HepG2 (cell line): ENCODE measurements around the gene CCDC80. TPM values are rescaled to one million over a fixed set of nuclear protein-coding genes. Genes with fewer than 3 reads are reported as not detected.

Experiments
- ATAC-seq: fragments of 200-7000 bp; cut with Tn5 transposase; 3 replicates; pipeline ENCODE4 v1.9.1; 2020; ENCODE audit warnings: mild to moderate bottlenecking, moderate library complexity
- BruUV-seq: library from RNA; stranded (reverse); fragments of 400-500 nt; replicated peaks from 2 replicates; lab custom pipeline; 2021; lab: Mats Ljungman, UMichigan
- CTCF ChIA-PET: fragments of 300-600 bp; formaldehyde crosslinking; extraction: SDS; loops from one replicate; lab custom pipeline; 2021; ENCODE audit warnings: low total read pairs, inconsistent platforms, low intra/inter-chr PET ratio; lab: Yijun Ruan, JAX
- POLR2A ChIA-PET: fragments of 350-600 bp; sonication (Branson Sonifier 250); formaldehyde crosslinking; loops from one replicate; lab custom pipeline; 2020; ENCODE audit warnings: antibody characterized with exemption, inconsistent platforms; lab: Yijun Ruan, JAX
- DNase-seq: peaks from one replicate; pipeline ENCODE4 v3.0.0-alpha.2; 2015; ENCODE audit warnings: low spot score
- FAIRE-seq: peaks from 3 replicates; lab custom pipeline; 2011; peaks lifted over from hg19 to GRCh38; lab: Jason Lieb, UNC
- H2AFZ ChIP-seq: one replicate; pipeline ENCODE4 v1.6.1; 2011; ENCODE audit warnings: low read length, inconsistent platforms
- H3K27ac ChIP-seq: fragments of 300-600 bp; 3 replicates; pipeline ENCODE4 v1.8.0; 2011; ENCODE audit warnings: mixed run types, mild to moderate bottlenecking, mixed read lengths, low read length, inconsistent platforms; ENCODE audit not compliant: insufficient read depth; ENCODE audit errors: extremely low read length
- H3K27me3 ChIP-seq, 2 experiments: fragments of 200-600 bp in 1 of 2; 2 replicates in 1 of 2; 3 replicates in 1 of 2; pipeline versions ENCODE4 v1.6.0 to v1.8.0; 2011; ENCODE audit warnings: low read length in 2 of 2, mild to moderate bottlenecking in 2 of 2, moderate library complexity in 2 of 2, inconsistent platforms in 1 of 2; ENCODE audit not compliant: insufficient read depth in 2 of 2, control insufficient read depth in 1 of 2
- H3K36me3 ChIP-seq, 2 experiments: fragments of 200-600 bp in 1 of 2; replicated peaks in 1 of 2; 2 replicates in 1 of 2; 3 replicates in 1 of 2; pipeline versions ENCODE4 v1.5.1 to v1.8.0; 2011; ENCODE audit warnings: low read length in 2 of 2, inconsistent platforms in 1 of 2; ENCODE audit not compliant: insufficient read depth in 2 of 2, control insufficient read depth in 1 of 2
- H3K4me1 ChIP-seq: 2 replicates; pipeline ENCODE4 v1.5.1; 2012; ENCODE audit warnings: low read length, inconsistent platforms; ENCODE audit not compliant: insufficient read depth
- H3K4me2 ChIP-seq: 2 replicates; pipeline ENCODE4 v1.6.0; 2011; ENCODE audit warnings: low read depth, low read length, inconsistent platforms
- H3K4me3 ChIP-seq, 3 experiments: fragments of 200-600 bp in 1 of 3; sonication (generic), shearing (Covaris generic) in 1 of 3; replicated peaks in 1 of 3; 2 replicates each; pipeline ENCODE4 v1.5.1; 2011 to 2016; ENCODE audit warnings: low read length in 3 of 3, inconsistent platforms in 2 of 3, low read depth in 2 of 3, mild to moderate bottlenecking in 2 of 3, control low read depth in 1 of 3, mixed read lengths in 1 of 3; ENCODE audit not compliant: insufficient read depth in 1 of 3
- H3K79me2 ChIP-seq: one replicate; pipeline ENCODE4 v1.6.1; 2011; ENCODE audit warnings: low read length, inconsistent platforms; ENCODE audit not compliant: insufficient read depth
- H3K9ac ChIP-seq: 2 replicates; pipeline ENCODE4 v1.6.0; 2011; ENCODE audit warnings: mild to moderate bottlenecking, low read depth, low read length, inconsistent platforms; ENCODE audit not compliant: insufficient read depth
- H3K9me3 ChIP-seq: 2 replicates; pipeline ENCODE4 v1.5.1; 2012; ENCODE audit warnings: mild to moderate bottlenecking, low read length
- H4K20me1 ChIP-seq: 2 replicates; pipeline ENCODE4 v1.6.0; 2011; ENCODE audit warnings: inconsistent platforms, mild to moderate bottlenecking, low read length, moderate library complexity; ENCODE audit not compliant: insufficient read depth
- HMG20B ChIP-seq: conservative IDR thresholded peaks from 2 replicates; pipeline ENCODE4 v1.6.1; 2016; ENCODE audit warnings: missing genetic modification reagents, missing compliant biosample characterization
- MBNL3 ChIP-seq: fragments of 250-450 bp; sonication (Bioruptor Pico); conservative IDR thresholded peaks from 2 replicates; pipeline ENCODE4 v1.8.0; 2022; ENCODE audit warnings: mild to moderate bottlenecking, inconsistent platforms
- MYPOP ChIP-seq: sonication (generic); formaldehyde crosslinking; IDR thresholded peaks from 2 replicates; pipeline ENCODE4 v1.8.1; 2023; ENCODE audit warnings: mild to moderate bottlenecking, moderate library complexity, missing genetic modification reagents
- RARG ChIP-seq: sonication (generic); formaldehyde crosslinking; IDR thresholded peaks from 2 replicates; pipeline ENCODE4 v1.4.0; 2020; ENCODE audit warnings: low read depth, mild to moderate bottlenecking, missing genetic modification reagents
- SMAD9 ChIP-seq: sonication (generic); formaldehyde crosslinking; IDR thresholded peaks from 2 replicates; pipeline ENCODE4 v1.5.1; 2020; ENCODE audit warnings: mild to moderate bottlenecking, missing genetic modification reagents
- TBX2 ChIP-seq: sonication (generic); formaldehyde crosslinking; IDR thresholded peaks from 2 replicates; pipeline ENCODE4 v1.5.0; 2020; ENCODE audit warnings: missing genetic modification reagents, mild to moderate bottlenecking, borderline replicate concordance
- ZBTB26 ChIP-seq: IDR thresholded peaks from 2 replicates; pipeline ENCODE4 v1.6.1; 2016; ENCODE audit warnings: missing compliant biosample characterization, missing genetic modification reagents, borderline replicate concordance
- ZBTB4 ChIP-seq: sonication (generic); formaldehyde crosslinking; IDR thresholded peaks from 2 replicates; pipeline ENCODE4 v1.4.0; 2020; ENCODE audit warnings: missing genetic modification reagents, mild to moderate bottlenecking, borderline replicate concordance
- ZNF33A ChIP-seq: sonication (generic); formaldehyde crosslinking; IDR thresholded peaks from 2 replicates; pipeline ENCODE4 v1.5.1; 2020; ENCODE audit warnings: missing genetic modification reagents, mild to moderate bottlenecking, moderate library complexity, borderline replicate concordance
- ZNF580 ChIP-seq: IDR thresholded peaks from 2 replicates; pipeline ENCODE4 v1.6.1; 2016; ENCODE audit warnings: low read depth, borderline replicate concordance
- ZNF883 ChIP-seq: sonication (generic); formaldehyde crosslinking; IDR thresholded peaks from 2 replicates; pipeline ENCODE4 v1.5.1; 2020; ENCODE audit warnings: mild to moderate bottlenecking, missing genetic modification reagents; ENCODE audit errors: not compliant biosample characterization
- WGBS: methylation state at CpG from one replicate; pipeline ENCODE4 v1.1.6; 2017; ENCODE audit warnings: low lambda C conversion rate; 5-methylcytosine and 5-hydroxymethylcytosine counted together
- in situ Hi-C: cut with HindIII; loops from 2 replicates; pipeline ENCODE4 v1.10.0; 2017; ENCODE audit warnings: low pct_unique_long_range_greater_than_20kb; ENCODE audit not compliant: extremely low pct_ligation_motif_present
- intact Hi-C: fragments of 100-400 bp; cut with micrococcal nuclease; formaldehyde crosslinking; loops from one replicate; pipeline ENCODE4 v1.10.0; 2022; ENCODE audit not compliant: unreplicated experiment
- polyA plus RNA-seq, 8 experiments: library from polyadenylated mRNA; depleted of rRNA in 3 of 8; stranded (reverse) in 7 of 8; unstranded in 1 of 8; fragments of >200 nt; fragmentation: Illumina TruSeq in 4 of 8; extraction: Trizol in 4 of 8; gene quantifications; 2 replicates each; pipeline versions ENCODE4 v1.2.1 to v1.2.3, GENCODE V29; 2011 to 2016; ENCODE audit warnings: low read depth in 4 of 8, missing spikeins in 1 of 8, mixed read lengths in 1 of 8; ENCODE audit not compliant: insufficient read depth in 1 of 8
- total RNA-seq, 5 experiments: library from RNA; depleted of rRNA; stranded (reverse); fragments of >200 nt; fragmentation: Illumina TruSeq; extraction: Trizol; gene quantifications; 2 replicates each; pipeline ENCODE4 v1.2.3, GENCODE V29; 2016; ENCODE audit warnings: low read depth in 1 of 5
- TF ChIP-seq, protein P1 (sequence below): sonication (generic); formaldehyde crosslinking; IDR thresholded peaks from 2 replicates; pipeline ENCODE4 v1.5.1; 2020; ENCODE audit warnings: missing genetic modification reagents, mild to moderate bottlenecking, borderline replicate concordance
- TF ChIP-seq, protein P2 (sequence below): IDR thresholded peaks from 2 replicates; pipeline ENCODE4 v1.6.1; 2012; ENCODE audit warnings: low read length, improper control_type of control experiment

The CCDC80 gene
- total and polyA plus RNA-seq, 2 of the 13 experiments (the other 11 are each of a cell fraction or from before 2014, with no cell fraction given) = not detected

DNA sequence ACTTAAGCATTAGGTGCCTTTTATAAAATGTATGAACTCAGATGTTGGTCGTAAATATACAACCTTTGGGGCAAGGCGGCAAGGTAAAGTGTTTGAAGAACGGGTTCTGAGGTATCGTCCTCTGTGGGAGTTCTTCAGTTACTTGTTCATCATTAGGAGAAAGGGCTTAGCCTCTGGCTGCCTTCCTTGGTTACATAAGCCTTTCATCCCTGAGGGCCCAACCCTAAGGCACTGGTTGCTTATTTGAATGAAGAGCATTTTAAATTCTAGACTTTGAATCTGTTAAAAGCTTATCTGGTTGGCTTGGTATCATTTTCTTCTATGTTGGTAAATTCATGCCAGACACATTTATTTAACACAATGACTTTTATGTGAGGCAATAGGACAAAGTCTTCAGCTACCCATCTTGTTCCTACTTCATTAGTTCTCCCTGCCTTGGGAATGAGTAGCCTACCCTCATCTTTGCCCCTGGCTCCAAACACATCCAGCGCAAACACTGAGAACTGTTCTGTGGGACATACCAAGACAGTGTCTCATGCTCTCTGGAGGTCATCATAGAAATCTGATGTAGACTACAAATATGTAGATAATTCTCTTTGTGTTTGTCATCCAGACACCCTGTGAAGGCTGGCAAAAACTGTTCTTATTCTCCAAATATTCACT is 12.4 kb upstream of the CCDC80 start:
- intact Hi-C loops (no loop called here), in situ Hi-C loops (no loop called here)
- ATAC-seq (no peak), DNase-seq (no peak), FAIRE-seq (no peak)
- H3K27me3 ChIP-seq = no peaks in the 10 kb centered on the region
- ChIA-PET CTCF (no interaction called here), POLR2A (no interaction called here)
- H3K36me3 ChIP-seq = no peaks in the 10 kb centered on the region
- no peak overlapping the region for H3K4me2 ChIP-seq
- no peak overlapping the region for H3K27ac ChIP-seq
- H2AFZ ChIP-seq = no peak overlapping the region
- H3K4me1 ChIP-seq = no peaks in the 10 kb centered on the region
- H3K79me2 ChIP-seq = no peaks in the 10 kb centered on the region
- H3K9me3 ChIP-seq = no peaks in the 10 kb centered on the region
- no peaks in the 10 kb centered on the region for H4K20me1 ChIP-seq
- no peak overlapping the region for H3K9ac ChIP-seq
- no TSS peak for BruUV-seq
- WGBS = 19% methylated on average over 5 of the region's 5 CpGs
- H3K4me3 ChIP-seq = no peak overlapping the region
- TF ChIP-seq TBX2 (CRISPR knock-in tag) (no peak), ZBTB26 (no peak), MYPOP (CRISPR knock-in tag) (no peak), ZBTB4 (CRISPR knock-in tag) (no peak), RARG (CRISPR knock-in tag) (no peak), MBNL3 (no peak), ZNF33A (CRISPR knock-in tag) (no peak), SMAD9 (CRISPR knock-in tag) (no peak), ZNF580 (CRISPR knock-in tag) (no peak), ZNF883 (no peak), HMG20B (CRISPR knock-in tag) (no peak)
- TF ChIP-seq, protein P1, sequence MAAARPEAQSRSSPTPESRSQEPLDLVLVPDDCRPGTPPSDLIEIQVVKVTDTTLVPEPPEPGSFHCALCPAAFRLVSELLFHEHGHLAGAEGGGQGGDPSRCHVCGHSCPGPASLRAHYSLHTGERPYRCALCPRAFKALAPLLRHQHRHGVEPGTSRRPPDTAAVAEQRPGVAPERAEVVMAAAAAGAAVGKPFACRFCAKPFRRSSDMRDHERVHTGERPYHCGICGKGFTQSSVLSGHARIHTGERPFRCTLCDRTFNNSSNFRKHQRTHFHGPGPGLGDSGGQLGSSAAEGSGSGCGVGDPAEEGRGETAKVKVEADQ (CRISPR knock-in tag) = no peak
- TF ChIP-seq, protein P2, sequence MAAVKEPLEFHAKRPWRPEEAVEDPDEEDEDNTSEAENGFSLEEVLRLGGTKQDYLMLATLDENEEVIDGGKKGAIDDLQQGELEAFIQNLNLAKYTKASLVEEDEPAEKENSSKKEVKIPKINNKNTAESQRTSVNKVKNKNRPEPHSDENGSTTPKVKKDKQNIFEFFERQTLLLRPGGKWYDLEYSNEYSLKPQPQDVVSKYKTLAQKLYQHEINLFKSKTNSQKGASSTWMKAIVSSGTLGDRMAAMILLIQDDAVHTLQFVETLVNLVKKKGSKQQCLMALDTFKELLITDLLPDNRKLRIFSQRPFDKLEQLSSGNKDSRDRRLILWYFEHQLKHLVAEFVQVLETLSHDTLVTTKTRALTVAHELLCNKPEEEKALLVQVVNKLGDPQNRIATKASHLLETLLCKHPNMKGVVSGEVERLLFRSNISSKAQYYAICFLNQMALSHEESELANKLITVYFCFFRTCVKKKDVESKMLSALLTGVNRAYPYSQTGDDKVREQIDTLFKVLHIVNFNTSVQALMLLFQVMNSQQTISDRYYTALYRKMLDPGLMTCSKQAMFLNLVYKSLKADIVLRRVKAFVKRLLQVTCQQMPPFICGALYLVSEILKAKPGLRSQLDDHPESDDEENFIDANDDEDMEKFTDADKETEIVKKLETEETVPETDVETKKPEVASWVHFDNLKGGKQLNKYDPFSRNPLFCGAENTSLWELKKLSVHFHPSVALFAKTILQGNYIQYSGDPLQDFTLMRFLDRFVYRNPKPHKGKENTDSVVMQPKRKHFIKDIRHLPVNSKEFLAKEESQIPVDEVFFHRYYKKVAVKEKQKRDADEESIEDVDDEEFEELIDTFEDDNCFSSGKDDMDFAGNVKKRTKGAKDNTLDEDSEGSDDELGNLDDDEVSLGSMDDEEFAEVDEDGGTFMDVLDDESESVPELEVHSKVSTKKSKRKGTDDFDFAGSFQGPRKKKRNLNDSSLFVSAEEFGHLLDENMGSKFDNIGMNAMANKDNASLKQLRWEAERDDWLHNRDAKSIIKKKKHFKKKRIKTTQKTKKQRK = no peak
